Fibroblast of pulmonary artery (primary cell): ENCODE data around the gene MRPL24.

Experiments used
- DNase-seq: peaks from one replicate; pipeline ENCODE4 v3.0.0-alpha.2; 2010; ENCODE audit warnings: low read depth
- H3K4me3 ChIP-seq: replicated peaks from 2 replicates; pipeline ENCODE4 v1.5.1; 2011; ENCODE audit warnings: low read depth, mild to moderate bottlenecking, control low read depth, low read length, moderate library complexity
- CTCF ChIP-seq: IDR thresholded peaks from 2 replicates; pipeline ENCODE4 v1.5.1; 2011; ENCODE audit warnings: mild to moderate bottlenecking, control low read depth, low read length, inconsistent platforms; ENCODE audit errors: missing control alignments

MRPL24 gene

GRCh38 chr1:156777573-156777972 is 36.7 kb upstream of the MRPL24 start:
- no peak overlapping the region for H3K4me3 ChIP-seq
- DNase-seq = no peak
- TF ChIP-seq CTCF = no peak

GRCh38 chr1:156776942-156777341 is 36.1 kb upstream of the MRPL24 start:
- no peak for TF ChIP-seq CTCF
- no peak for DNase-seq
- H3K4me3 ChIP-seq = no peak overlapping the region

- TF ChIP-seq CTCF = no peak
- no peak overlapping the region for H3K4me3 ChIP-seq
- no peak for DNase-seq
Observed at GRCh38 chr1:156775799-156776198, 34.9 kb upstream of the MRPL24 start.

GRCh38 chr1:156773607-156774006 is 32.7 kb upstream of the MRPL24 start:
- no peak overlapping the region for H3K4me3 ChIP-seq
- DNase-seq = no peak
- peak; percentile 13 for TF ChIP-seq CTCF

GRCh38 chr1:156772728-156773497 is 32.0 kb upstream of the MRPL24 start:
- no peak for TF ChIP-seq CTCF
- peak; percentile 14 for DNase-seq
- H3K4me3 ChIP-seq = no peak overlapping the region

- TF ChIP-seq CTCF = no peak
- H3K4me3 ChIP-seq = no peak overlapping the region
- DNase-seq = no peak
Observed at GRCh38 chr1:156772222-156772621, 31.3 kb upstream of the MRPL24 start.
